Endothelial cell of umbilical vein (primary cell): ENCODE measurements around the gene LGI4. TPM values are rescaled to one million over a fixed set of nuclear protein-coding genes. Genes with fewer than 3 reads are reported as not detected.

Source experiments
- BruUV-seq: library from RNA; stranded (reverse); fragments of 400-500 nt; replicated peaks from 2 replicates; lab custom pipeline; 2021; lab: Mats Ljungman, UMichigan
- CTCF ChIA-PET: fragments of 300-600, 350-600 bp; sonication (Branson Sonifier 250); formaldehyde crosslinking; loops from one replicate; lab custom pipeline; 2021; ENCODE audit warnings: antibody characterized with exemption, inconsistent platforms; lab: Charles Lee
- POLR2A ChIA-PET: fragments of 300-600, 350-600 bp; sonication (Branson Sonifier 250); formaldehyde crosslinking; loops from one replicate; lab custom pipeline; 2021; ENCODE audit warnings: antibody characterized with exemption, inconsistent platforms; lab: Charles Lee
- DNase-seq: peaks from one replicate; pipeline ENCODE4 v3.0.0-alpha.2; 2011; ENCODE audit warnings: low read depth, low spot score
- FAIRE-seq: peaks from 2 replicates; lab custom pipeline; 2011; peaks lifted over from hg19 to GRCh38; lab: Jason Lieb, UNC
- H2AFZ ChIP-seq: 2 replicates; pipeline ENCODE4 v1.6.0; 2012; ENCODE audit warnings: low read depth, low read length, control low read depth, inconsistent platforms
- H3K27ac ChIP-seq: 2 replicates; pipeline ENCODE4 v1.5.1; 2011; ENCODE audit warnings: low read depth, mild to moderate bottlenecking, control low read depth, low read length, moderate library complexity; ENCODE audit not compliant: insufficient read depth
- H3K27me3 ChIP-seq, 2 experiments: 2 replicates each; pipeline versions ENCODE4 v1.6.0 to v1.6.1; 2011; ENCODE audit warnings: low read length in 2 of 2, mixed read lengths in 1 of 2; ENCODE audit not compliant: control insufficient read depth in 2 of 2, insufficient read depth in 2 of 2
- H3K36me3 ChIP-seq, 2 experiments: 2 replicates in 1 of 2; 3 replicates in 1 of 2; pipeline ENCODE4 v1.5.1; 2011; ENCODE audit warnings: low read length in 2 of 2, mild to moderate bottlenecking in 1 of 2, moderate library complexity in 1 of 2; ENCODE audit not compliant: control insufficient read depth in 2 of 2, insufficient read depth in 2 of 2; ENCODE audit errors: extremely low read depth in 1 of 2
- H3K4me1 ChIP-seq: 3 replicates; pipeline ENCODE4 v1.5.1; 2011; ENCODE audit warnings: mild to moderate bottlenecking, low read length; ENCODE audit not compliant: control insufficient read depth, insufficient read depth; ENCODE audit errors: extremely low read depth
- H3K4me2 ChIP-seq: 2 replicates; pipeline ENCODE4 v1.6.1; 2011; ENCODE audit warnings: low read length, control low read depth, mixed read lengths; ENCODE audit not compliant: insufficient read depth
- H3K4me3 ChIP-seq, 3 experiments: fragments of 200-600 bp in 1 of 3; sonication (generic), shearing (Covaris generic) in 1 of 3; replicated peaks in 1 of 3; 2 replicates each; pipeline ENCODE4 v1.5.1; 2011 to 2016; ENCODE audit warnings: control low read depth in 3 of 3, low read length in 3 of 3, mild to moderate bottlenecking in 2 of 3, inconsistent platforms in 1 of 3, low read depth in 1 of 3, moderate library complexity in 1 of 3; ENCODE audit not compliant: insufficient read depth in 1 of 3
- H3K79me2 ChIP-seq: 2 replicates; pipeline ENCODE4 v1.6.0; 2012; ENCODE audit warnings: low read length, inconsistent platforms; ENCODE audit not compliant: control insufficient read depth, insufficient read depth
- H3K9ac ChIP-seq: replicated peaks from 2 replicates; pipeline ENCODE3; 2011; ENCODE audit warnings: low read length, control low read depth; ENCODE audit not compliant: insufficient read depth; ENCODE audit errors: extremely low read depth
- H3K9me1 ChIP-seq: replicated peaks from 3 replicates; pipeline ENCODE4 v1.6.0; 2011; ENCODE audit warnings: mild to moderate bottlenecking, low read length; ENCODE audit not compliant: control insufficient read depth, insufficient read depth; ENCODE audit errors: extremely low read depth
- H3K9me3 ChIP-seq: replicated peaks from 2 replicates; pipeline ENCODE4 v1.5.1; 2012; ENCODE audit warnings: low read length, inconsistent platforms; ENCODE audit not compliant: control insufficient read depth, insufficient read depth
- H4K20me1 ChIP-seq: replicated peaks from 2 replicates; pipeline ENCODE3; 2011; ENCODE audit warnings: mild to moderate bottlenecking, low read length; ENCODE audit not compliant: control insufficient read depth, insufficient read depth; ENCODE audit errors: extremely low read depth
- CTCF ChIP-seq, 2 donors: IDR thresholded peaks; 1 replicate in 1 of 2; 2 replicates in 1 of 2; pipeline ENCODE4 v1.5.1; 2011; ENCODE audit warnings: low read length in 2 of 2, mild to moderate bottlenecking in 2 of 2, moderate library complexity in 2 of 2, control low read depth in 1 of 2, inconsistent platforms in 1 of 2, low read depth in 1 of 2; ENCODE audit not compliant: insufficient read depth in 1 of 2; ENCODE audit errors: extremely low read depth in 1 of 2
- FOS ChIP-seq: IDR thresholded peaks from 2 replicates; pipeline ENCODE4 v1.6.1; 2011; ENCODE audit warnings: mild to moderate bottlenecking, low read length, moderate library complexity, borderline replicate concordance; ENCODE audit not compliant: insufficient read depth
- JUN ChIP-seq: IDR thresholded peaks from 2 replicates; pipeline ENCODE4 v1.6.1; 2011; ENCODE audit warnings: borderline replicate concordance, low read depth; ENCODE audit not compliant: insufficient read length, insufficient read depth
- MAX ChIP-seq: IDR thresholded peaks from 2 replicates; pipeline ENCODE4 v1.6.1; 2011; ENCODE audit not compliant: insufficient read depth, insufficient read length
- POLR2A ChIP-seq: IDR thresholded peaks from 2 replicates; pipeline ENCODE4 v1.6.1; 2012; ENCODE audit warnings: low read depth, mild to moderate bottlenecking, control low read depth, low read length
- POLR2AphosphoS5 ChIP-seq: IDR thresholded peaks from 2 replicates; pipeline ENCODE4 v1.6.1; 2012; ENCODE audit warnings: low read depth, mild to moderate bottlenecking, control low read depth, low read length, moderate library complexity; ENCODE audit not compliant: insufficient read depth
- dilution Hi-C: fragments of 300-500 bp; cut with MboI; formaldehyde crosslinking; loops from one replicate; pipeline ENCODE4 v1.15.0; 2019; ENCODE audit warnings: low sequenced_read_pairs; ENCODE audit not compliant: extremely low pct_ligation_motif_present
- intact Hi-C: fragments of 100-400 bp; cut with micrococcal nuclease; formaldehyde crosslinking; loops from one replicate; pipeline ENCODE4 v1.10.0; 2022
- polyA plus RNA-seq, 4 experiments: library from polyadenylated mRNA; depleted of rRNA in 3 of 4; stranded (reverse) in 3 of 4; unstranded in 1 of 4; fragments of >200 nt; gene quantifications; 2 replicates each; pipeline versions ENCODE4 v1.2.1 to v1.2.3, GENCODE V29; 2011 to 2012; ENCODE audit warnings: missing spikeins in 1 of 4
- total RNA-seq: library from RNA; stranded (reverse); gene quantifications from 2 replicates; pipeline ENCODE4 v1.2.3, GENCODE V29; 2021

LGI4 gene
- total and polyA plus RNA-seq, 2 donors (not counting 3 experiments of a cell fraction or from before 2014, with no cell fraction given) = not detected

DNA sequence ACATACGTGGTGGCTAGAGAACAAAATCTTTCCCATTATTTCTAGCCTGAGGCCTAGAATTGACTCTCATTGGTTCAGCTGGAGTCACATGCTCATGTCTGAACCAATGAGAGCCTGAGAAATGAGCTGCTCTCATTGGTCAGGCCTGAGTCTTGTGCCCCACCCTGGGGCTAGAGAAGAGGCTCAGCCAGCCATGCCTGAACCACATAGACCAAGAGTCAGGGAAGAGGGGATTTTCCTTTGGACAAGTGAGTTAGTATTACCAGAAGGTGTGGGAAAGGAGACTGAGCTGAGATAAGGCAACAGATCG lies 26.5 kb upstream of the LGI4 start:
- Histone ChIP-seq H2AFZ (no peak overlapping the region), H4K20me1 (no peaks in the 10 kb centered on the region), H3K4me1 (peaks cover 1% of the 10 kb centered on the region), H3K9me3 (peaks cover 5% of the 10 kb centered on the region), H3K4me3 (no peak overlapping the region), H3K4me2 (no peak overlapping the region), H3K36me3 (peaks cover 35 to 39% of the 10 kb centered on the region in 2 experiments), H3K27ac (no peak overlapping the region), H3K9me1 (no peaks in the 10 kb centered on the region), H3K79me2 (peaks cover 22% of the 10 kb centered on the region), H3K9ac (no peak overlapping the region), H3K27me3 (no peaks in the 10 kb centered on the region)
- POLR2A ChIA-PET = no interaction called here
- CTCF ChIA-PET = interaction anchor here (0.8 kb wide), 2 partner anchors 9 to 94 kb away, joined by 3 to 5 read pairs; no protein-coding TSS in a partner anchor
- intact Hi-C loops = no loop called here
- TF ChIP-seq CTCF (IDR thresholded peaks at IDR 0.05; ENCODE audit: extremely low read depth in 1 of 2, insufficient read depth in 1 of 2, low read depth in 1 of 2, low read length in 2 of 2) (no peak), FOS (no peak), MAX (no peak), POLR2A (no peak), POLR2AphosphoS5 (no peak), JUN (no peak)
- FAIRE-seq = no peak
- no peak for DNase-seq
- dilution Hi-C loops = no loop called here
- no TSS peak for BruUV-seq
